DMS153 (cell line): ENCODE results near the gene MYOM3.

ENCODE experiments used
- DNase-seq: peaks from one replicate; lab custom pipeline; 2025; lab: John Stamatoyannopoulos, UW

MYOM3 gene

DNA sequence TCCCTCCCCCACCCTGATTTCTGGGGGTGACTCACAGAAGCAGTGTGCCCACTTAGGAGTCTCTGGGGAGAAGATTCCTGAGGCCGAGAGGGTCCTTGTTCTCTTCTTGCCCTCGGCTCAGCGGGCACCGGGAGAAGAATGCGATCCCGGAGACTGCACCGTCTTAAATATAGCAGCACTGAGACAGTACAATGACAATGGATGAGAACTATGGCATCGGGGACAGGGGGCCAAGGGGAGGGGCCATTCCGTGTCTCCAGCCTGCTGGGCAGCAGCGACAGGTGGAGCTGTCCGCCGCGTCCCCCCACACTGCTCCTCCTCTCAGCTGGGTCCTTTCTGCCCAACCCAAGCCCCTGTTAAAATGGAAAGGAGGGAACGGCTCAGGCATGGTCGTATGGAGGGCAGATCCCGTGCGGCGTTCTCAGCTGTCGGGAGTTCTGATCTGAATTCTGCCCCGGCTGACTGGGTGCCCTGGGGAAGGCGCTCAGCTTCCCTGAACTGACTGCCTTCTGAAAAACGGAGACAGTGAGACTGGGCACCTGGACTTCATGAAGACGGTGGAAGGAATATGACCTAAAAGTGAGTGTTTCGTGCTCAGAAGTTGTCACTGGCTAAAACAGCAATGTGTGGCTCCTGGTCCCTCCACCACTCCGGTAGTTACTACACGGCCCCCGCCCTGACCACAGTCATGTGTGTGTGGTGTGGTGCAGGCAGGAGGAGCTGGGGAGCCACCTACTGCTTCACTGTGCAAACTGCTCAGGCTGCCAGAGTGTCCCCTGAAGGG is at the start of gene MYOM3:
TSS of gene MYOM3 (minus strand) at position 140 of the 784 bp plus-strand sequence. CDS start 3,499 bp downstream, outside the sequence.
- peak; percentile 45 for DNase-seq

- no peak for DNase-seq
Measured at GRCh38 chr1:24161270-24161669, 49.3 kb upstream of the MYOM3 start.

DNA sequence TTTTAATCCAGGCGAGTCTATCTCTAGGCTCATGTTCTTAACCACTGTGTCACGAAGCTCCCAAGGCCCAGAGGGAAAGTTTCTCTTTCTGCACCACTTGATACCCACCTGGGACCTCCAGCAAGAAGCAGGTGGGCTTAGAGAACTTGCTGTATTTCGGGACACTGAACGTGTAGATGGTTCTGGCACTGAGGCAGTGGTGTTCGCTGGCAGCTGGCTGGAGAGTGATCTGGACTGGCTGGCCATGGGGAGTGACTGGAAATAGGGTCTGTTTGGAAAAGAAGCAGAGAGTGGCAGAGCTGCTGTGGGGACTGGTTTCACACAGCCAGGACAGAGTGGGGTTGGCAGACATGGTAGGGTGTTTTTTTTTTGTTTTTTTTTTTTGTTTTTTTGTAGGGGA is 47.4 kb upstream of the MYOM3 start:
- DNase-seq: no peak

GRCh38 chr1:24157918-24158481 is 46.1 kb upstream of the MYOM3 start:
- no peak for DNase-seq

- no peak for DNase-seq
Measured at GRCh38 chr1:24156542-24157260, 44.8 kb upstream of the MYOM3 start.

DNA sequence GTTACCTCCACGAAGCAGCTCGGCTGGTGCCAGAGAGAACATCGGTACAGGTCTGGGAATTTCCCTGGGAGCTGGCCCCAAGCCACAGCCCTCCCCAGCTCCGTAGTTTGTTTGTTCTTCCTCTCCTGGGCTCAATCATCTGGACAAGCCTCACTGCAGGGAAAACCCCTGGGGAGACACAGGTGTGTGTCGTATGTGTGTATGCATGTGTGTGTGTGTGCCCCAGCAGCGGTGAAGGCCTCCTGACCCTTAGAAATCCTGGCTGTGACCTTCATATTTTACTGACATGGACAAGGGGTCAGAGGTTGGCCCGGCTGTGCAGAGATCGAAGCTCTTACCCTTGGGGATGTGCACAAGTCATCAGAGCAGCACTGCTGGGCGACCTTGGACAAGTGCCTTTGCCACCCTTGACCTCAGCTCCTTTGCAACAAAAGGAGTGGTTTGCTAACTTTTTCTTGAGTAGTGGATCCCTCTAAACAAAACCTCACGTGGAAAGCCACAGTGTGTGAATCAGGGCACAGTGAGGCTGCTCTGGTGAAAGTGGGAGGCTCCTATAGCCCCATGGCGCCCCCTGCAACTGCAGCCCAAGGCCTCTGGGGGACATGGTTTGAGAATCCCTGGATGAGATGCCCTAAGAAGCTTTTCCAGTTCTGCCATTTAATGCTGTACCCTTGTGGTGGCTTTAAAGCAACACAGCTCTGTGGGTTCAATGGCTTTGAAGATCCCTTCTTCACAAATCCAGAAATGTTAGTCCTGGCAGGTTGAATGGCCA is 43.3 kb upstream of the MYOM3 start:
- peak; percentile 35 for DNase-seq

- DNase-seq: peak; percentile 48
Measured at GRCh38 chr1:24154215-24154614, 42.3 kb upstream of the MYOM3 start.

DNA sequence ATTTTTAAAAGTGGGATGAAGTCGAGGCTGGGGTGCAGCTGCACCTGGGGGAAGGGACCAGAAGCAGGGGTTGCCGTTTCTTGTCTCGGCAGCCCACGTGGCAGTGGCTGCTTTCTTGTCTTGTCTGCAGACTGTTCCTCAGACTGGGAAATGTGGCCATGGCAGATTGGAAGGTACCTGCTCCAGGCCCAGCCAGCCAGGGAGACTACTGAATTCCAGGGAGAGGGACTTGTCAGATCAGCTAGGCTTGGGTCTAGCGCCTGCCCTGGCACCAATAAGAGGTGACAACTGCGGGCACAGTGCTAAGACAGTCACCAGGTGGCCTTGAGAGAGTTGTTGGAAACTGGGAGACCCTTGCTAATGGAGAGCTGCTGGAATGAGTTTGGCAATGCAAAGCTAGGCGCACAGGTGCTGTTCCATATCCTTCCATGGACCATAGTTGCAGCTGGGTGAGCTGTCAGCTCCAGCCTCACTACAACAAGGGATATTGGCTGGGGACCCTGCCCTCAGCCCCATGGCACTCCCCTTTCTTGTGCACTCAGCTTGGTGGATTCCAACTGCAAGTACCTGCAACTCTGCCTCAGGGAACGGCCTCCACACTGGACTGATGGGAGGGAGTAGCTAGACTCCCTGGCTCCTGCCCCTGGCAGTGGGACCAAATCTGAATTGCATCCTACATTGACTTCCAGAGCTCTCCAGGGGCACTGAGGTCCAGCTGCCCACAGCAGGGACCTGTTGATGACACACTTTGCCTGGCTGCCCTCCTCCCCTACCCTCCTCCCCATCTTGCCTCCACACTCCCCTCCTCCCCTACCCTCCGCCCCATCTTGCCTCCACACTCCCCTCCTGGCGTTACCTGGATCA is 40.9 kb upstream of the MYOM3 start:
- no peak for DNase-seq

DNA sequence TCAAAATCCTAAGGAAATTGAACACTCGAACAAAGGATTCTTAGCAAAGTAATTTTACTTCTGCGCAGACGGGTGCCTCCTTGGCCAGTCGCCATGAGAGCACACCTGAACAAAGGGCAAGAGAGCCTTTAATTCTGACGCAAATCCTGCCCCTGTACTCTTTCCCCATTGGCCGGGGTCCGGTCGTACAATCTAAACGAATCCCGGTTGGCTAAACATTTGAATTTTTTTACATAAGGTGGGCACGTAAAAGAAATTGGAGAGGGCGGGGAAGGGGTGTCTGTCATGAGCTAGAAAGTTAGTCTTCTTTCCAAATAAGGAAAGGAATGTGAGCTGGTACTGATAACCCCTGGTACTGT is 39.2 kb upstream of the MYOM3 start:
- peak; percentile 86 for DNase-seq

GRCh38 chr1:24150234-24151174 is 38.6 kb upstream of the MYOM3 start:
- DNase-seq: peak; percentile 85

- no peak for DNase-seq
Measured at GRCh38 chr1:24149866-24150233, 37.9 kb upstream of the MYOM3 start.

DNA sequence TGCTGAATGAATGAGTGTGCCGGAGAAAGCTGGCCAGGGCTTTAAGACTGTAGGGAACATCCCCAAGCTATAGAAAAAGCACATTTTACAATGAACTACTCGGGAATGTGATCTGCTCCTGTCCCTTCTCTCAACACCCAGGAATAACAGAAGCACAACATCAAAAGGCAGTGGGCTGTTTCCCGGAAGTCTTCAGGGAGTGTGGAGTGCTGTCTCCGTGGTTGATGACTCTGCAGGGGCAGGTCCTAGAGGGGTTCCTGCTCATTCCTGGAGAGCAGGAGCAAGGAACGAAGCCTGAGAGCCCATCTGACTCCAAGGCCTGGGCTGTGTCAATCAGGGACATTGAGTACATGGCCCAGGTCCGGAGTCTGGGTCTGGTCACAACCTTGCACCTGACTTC is 35.9 kb upstream of the MYOM3 start:
- no peak for DNase-seq

DNA sequence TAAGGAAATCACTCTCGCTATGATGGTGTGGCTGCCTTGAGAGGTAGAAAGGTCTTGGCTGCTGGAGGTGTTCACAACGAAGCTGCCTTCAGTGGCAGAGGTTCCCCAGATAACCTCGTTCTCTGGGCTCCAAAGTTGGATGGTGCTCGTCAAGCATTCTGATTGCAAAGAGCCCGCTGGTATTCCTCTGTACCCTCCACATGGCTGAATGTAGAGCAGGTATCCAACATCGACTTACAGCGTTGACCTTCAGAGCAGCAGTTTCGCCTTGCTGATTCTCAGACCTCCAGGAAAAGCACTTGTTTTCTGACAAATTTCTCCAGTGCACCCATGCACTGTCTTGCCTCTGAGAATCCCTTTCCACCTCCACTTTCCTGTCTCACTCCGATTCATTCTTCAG is 35.3 kb upstream of the MYOM3 start:
- no peak for DNase-seq

GRCh38 chr1:24142546-24143534 is 30.9 kb upstream of the MYOM3 start, which contains the start of gene IL22RA1:
Gene IL22RA1 (minus strand): TSS chr1:24143140. CDS start chr1:24143082, 58 bp downstream.
- DNase-seq: no peak

- DNase-seq: no peak
Measured at GRCh38 chr1:24141311-24141997, 29.5 kb upstream of the MYOM3 start.

GRCh38 chr1:24140741-24141181 is 28.8 kb upstream of the MYOM3 start:
- no peak for DNase-seq

- no peak for DNase-seq
Measured at GRCh38 chr1:24139841-24140425, 28.0 kb upstream of the MYOM3 start.

GRCh38 chr1:24139222-24139489 is 27.2 kb upstream of the MYOM3 start:
- DNase-seq: no peak
